Loucy (cell line): Measurements from ENCODE around the gene TTC39C.
"Not testable (repeated sequence)": the region's sequence is repeated elsewhere in the genome, so short reads cannot be mapped to it uniquely, and the experiment has no call there.

ENCODE experiments used
- CTCF ChIP-seq: fragments of 200-600 bp; sonication (generic); conservative IDR thresholded peaks from 2 replicates; pipeline ENCODE4 v1.5.1; 2014; ENCODE audit warnings: mild to moderate bottlenecking, antibody characterized with exemption, low read length
- EZH2phosphoT487 ChIP-seq: fragments of 200-600 bp; IDR thresholded peaks from 2 replicates; pipeline ENCODE4 v1.6.1; 2018; ENCODE audit warnings: antibody characterized with exemption, mild to moderate bottlenecking, moderate library complexity, borderline replicate concordance

DNA sequence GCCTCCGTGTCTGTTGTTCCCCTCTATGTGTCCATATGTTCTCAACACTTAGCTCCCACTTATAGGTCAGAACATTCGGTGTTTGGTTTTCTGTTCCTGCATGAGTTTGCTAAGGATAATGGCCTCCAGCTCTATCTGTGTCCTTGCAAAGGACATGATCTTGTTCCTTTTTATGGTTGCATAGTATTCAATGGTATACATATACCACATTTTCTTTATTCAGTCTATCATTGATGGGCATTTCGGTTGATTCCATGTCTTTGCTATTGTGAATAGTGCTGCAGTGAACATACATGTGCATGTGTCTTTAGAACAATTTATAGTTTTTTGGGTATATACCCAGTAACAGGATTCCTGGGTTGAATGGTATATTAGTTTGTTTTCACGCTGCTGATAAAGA lies 44.8 kb downstream of the TTC39C start:
- not testable (repeated sequence) for TF ChIP-seq EZH2phosphoT487, CTCF
